A673 (cell line): ENCODE measurements around the gene ELL.

Experiments
- CTCF ChIP-seq: fragments of 300-800, 200-600 bp; sonication (generic); conservative IDR thresholded peaks from 2 replicates; pipeline ENCODE4 v1.5.1; 2017; ENCODE audit warnings: low read depth, mild to moderate bottlenecking, antibody characterized with exemption, low read length, moderate library complexity, mixed read lengths
- EZH2 ChIP-seq: fragments of 200-600 bp; sonication (generic); IDR thresholded peaks from 2 replicates; pipeline ENCODE4 v1.6.1; 2017; ENCODE audit warnings: borderline replicate concordance, low read depth, mild to moderate bottlenecking, mixed read lengths, antibody characterized with exemption, low read length; ENCODE audit not compliant: poor library complexity, severe bottlenecking

- TF ChIP-seq CTCF: no peak
- no peak for TF ChIP-seq EZH2
Measured at GRCh38 chr19:18418483-18419194, 103.2 kb downstream of the ELL start.
